GM21786 (cell line): Measurements from ENCODE around the gene MYOM1.
A peak's percentile ranks its signal among the peaks of the same experiment; 100 is the strongest.
"Not testable (repeated sequence)": the region's sequence is repeated elsewhere in the genome, so short reads cannot be mapped to it uniquely, and the experiment has no call there.

Source experiments
- ATAC-seq: cut with Tn5 transposase; IDR thresholded peaks from one replicate; pipeline ENCODE4 v1.9.1; 2021; ENCODE audit not compliant: unreplicated experiment

MYOM1 gene

GRCh38 chr18:3093624-3094337, 126.0 kb downstream of the MYOM1 start:
- no peak for ATAC-seq

DNA sequence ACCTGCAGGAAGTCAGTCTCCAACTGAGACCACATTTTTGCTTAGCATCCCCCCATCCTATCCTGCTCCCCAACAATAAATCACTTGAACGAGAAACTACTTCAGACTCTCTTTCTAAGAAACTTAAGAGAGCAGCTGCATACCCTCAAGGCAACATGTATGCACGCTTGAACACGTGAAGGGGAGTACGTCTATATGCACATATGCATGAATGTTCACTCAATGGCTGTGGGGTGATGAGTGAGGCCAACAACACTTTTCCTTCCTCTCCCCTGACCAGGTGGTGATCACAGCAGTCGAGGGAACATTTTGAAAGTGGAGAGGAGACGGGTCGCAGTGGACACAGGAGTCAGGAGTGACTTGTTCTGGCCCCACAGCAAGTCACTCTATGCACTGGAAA, 127.0 kb downstream of the MYOM1 start:
- no peak for ATAC-seq

DNA sequence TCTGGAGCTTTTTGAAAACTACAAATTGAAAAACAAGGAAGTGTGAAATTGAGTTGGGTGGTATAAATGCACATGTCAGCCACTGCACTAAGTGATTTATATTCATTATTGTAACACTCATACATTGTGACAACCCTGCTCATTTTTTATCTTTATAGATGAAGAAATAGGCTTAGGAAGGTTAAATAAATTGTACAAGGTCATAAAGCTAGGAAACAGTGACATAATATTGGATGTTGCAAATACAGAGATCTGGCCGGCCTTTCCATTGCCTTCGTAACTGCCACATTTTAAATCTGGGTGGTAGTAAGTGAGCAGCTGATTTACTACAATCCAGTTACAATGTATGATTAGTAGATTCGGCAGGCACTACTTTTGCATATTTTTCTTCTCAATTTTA, 130.2 kb downstream of the MYOM1 start:
- ATAC-seq, result no peak

- no peak for ATAC-seq
Observed at GRCh38 chr18:3088449-3088848, 131.3 kb downstream of the MYOM1 start.

DNA sequence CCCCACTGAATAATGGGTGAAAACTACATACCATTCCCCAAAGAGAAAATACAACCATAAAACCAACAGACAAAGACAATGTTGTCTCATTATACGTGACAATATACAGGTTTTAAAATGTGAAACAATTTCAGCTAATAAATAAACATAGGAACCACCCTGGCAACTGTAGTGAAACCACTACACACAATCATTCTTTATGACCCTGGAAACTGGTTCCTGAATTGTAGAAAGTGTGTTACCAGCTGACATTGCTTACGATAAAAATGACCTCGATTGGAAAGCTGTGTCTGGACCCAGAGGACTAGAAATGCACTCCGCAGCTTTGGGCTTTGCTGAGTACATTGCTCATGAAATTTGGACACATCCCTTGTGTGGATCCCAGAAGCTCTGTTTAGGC, 132.9 kb downstream of the MYOM1 start:
- ATAC-seq, result no peak

DNA sequence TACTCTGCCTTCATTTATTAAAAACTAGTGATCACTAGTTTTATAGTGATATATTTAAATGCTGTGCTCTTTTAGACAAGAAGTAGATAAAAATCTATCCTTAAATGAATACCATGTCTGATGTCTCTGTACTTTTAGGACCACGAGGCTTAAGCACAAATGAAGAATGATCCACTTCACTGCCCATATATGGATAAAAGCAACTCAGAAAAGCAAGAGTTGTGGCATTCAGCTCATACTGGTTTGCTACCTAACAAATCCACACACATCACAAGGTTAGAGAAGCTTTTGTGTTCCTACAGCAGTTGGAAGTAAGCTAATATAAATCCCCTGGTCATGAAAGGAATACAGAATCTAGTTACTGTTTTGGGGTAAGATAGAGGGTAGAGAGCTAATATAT, 134.2 kb downstream of the MYOM1 start:
- ATAC-seq, result no peak

DNA sequence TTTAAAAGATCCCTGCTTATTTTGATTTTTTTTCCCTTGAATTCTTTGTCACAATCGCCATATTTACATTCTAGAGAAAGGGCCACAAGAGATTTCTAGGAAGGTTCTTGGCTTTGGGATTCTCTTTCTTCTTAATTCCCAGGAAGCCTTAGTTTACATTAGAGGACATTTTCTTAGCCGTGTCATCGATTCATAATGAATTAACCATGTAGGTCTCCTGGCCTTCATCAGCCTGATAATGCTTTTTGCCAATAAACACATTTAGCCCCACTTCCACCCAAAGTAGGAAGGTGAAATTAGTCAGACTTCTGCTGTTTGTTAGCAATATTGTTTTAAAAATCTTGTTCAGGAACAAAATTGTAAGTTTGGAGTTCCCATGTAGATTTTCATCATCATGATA, 135.6 kb downstream of the MYOM1 start:
- ATAC-seq, result no peak

- ATAC-seq, result no peak
Observed at GRCh38 chr18:3083766-3084165, 136.0 kb downstream of the MYOM1 start.

GRCh38 chr18:3081584-3081991, 138.2 kb downstream of the MYOM1 start:
- no peak for ATAC-seq

DNA sequence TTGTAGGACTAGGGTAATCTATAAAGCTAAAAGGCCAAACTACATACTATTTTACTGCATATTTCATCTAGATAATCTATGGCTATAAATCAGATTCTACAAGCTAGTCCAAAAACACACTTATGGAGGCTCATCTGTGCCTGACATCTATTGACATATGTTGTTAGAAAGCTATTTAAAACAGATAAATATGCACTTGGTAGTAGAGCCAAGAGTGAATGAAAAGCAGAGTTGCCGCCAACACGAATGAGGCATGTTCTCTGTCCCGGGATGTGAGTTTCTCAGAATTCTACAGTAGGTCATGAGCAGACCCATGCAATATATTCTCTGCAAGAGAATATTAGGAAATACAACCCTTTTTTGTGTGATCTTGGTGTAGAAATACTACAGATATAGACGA, 140.1 kb downstream of the MYOM1 start:
- no peak for ATAC-seq

DNA sequence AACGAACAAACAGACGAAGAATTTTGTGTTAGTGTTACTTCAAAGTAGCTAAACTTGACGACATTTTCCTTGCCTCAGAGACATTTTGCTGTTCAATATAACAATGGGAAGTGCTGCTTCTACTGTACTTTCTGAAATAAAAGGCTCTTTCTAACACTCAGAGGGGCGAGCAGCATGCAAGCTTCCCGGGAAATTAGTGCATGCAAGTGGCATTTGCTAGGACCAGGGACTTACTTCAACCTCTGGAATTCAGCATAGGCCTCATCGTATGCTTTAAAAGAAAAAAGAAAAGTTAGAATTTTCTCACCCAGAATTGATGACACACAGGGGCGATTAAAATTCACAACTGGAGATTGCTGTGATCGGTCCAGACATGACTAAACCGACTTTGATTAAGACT, 144.3 kb downstream of the MYOM1 start:
- ATAC-seq, result no peak

GRCh38 chr18:3074087-3074486, 145.7 kb downstream of the MYOM1 start:
- ATAC-seq, result no peak

DNA sequence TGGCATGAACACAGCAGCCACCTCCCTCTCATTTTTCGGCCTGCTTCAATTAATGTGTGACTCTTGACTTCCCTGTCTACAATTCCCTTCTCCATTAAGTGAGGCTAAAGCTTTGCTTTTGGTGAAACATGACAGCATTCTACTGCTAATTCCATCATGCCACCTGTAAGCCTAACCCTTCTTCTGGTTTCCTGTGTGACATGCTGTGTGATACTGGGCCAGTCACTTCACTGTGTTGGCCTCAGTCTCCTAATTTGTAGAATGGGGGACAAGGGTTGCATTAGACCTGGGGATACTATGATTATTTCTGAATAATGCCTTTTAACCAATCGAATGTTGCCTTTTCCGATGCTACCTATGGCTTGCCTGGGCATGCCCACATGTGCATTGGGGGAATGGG, 146.4 kb downstream of the MYOM1 start:
- not testable (repeated sequence) for ATAC-seq

- ATAC-seq, result no peak
Observed at GRCh38 chr18:3071676-3072075, 148.1 kb downstream of the MYOM1 start.

- ATAC-seq, result no peak
Observed at GRCh38 chr18:3069671-3070433, 149.9 kb downstream of the MYOM1 start.

DNA sequence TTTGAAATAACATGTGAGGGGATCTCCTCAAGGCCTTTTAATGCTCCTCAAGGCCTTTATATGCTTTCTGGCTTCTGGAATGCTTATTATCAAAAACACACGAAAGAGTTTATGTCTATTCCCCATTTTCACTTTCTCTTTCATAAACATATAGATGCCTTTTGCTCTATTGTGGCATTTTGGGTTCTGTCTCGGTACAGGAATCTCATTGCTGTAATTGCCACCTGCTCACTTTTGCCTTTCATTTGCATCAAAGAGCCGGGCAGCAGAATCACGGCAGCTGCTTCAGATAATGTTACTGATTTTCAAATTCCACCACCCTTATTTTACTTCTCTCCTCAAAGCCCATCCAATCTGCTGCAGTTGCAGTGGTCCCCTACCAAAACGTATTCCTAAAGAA, 152.0 kb downstream of the MYOM1 start:
- no peak for ATAC-seq

GRCh38 chr18:3067165-3067661, 152.6 kb downstream of the MYOM1 start:
- no peak for ATAC-seq

GRCh38 chr18:3066341-3067110, 153.2 kb downstream of the MYOM1 start:
- ATAC-seq, result no peak

- not testable (repeated sequence) for ATAC-seq
Observed at GRCh38 chr18:3063766-3064165, 156.0 kb downstream of the MYOM1 start.

DNA sequence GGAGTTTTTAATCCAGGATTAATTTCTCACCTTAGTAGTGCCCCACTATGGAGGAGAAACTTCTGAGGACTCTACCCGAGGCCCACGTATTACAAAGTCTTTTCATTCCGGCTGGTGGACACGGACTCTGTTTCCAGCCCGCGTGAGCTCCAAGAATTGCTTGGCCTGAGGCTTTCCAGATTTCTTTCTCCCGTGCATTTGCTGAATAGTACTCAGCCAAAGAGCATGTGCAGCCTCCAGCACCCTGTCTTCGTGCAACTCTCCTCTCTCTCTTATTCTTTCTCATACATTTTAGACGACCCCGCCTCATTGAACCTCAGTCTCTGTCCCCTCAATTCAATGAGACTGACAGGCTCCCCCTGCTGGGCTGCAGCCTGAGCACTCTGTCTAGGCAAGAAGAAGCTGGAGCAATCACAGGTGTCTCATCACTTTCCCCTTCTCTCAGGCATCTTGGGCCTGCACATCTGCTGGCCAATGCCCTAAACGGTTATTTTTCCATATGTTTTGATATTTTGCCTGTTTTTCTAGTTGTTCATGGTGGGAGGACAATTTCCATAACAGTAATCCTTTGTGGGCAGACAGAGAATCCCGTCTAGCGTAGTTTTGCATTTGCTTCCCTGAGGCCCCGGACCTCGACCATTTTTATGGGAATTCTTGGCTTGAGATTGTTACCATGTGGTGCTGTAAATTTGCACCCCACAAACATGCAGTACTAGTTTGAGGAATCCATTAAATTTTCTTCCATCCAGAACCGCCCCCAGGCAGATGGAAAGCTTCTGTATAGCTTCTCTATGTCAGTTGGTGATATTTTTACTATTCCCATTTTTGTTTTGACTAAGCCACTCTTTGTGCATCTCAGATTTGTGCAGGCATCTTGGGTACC, 156.7 kb downstream of the MYOM1 start:
- peak; percentile 45 for ATAC-seq
